HepG2 (cell line): ENCODE measurements around the gene PRDX5. TPM values are rescaled to one million over a fixed set of nuclear protein-coding genes. Genes with fewer than 3 reads are reported as not detected.

ENCODE experiments used
- ATAC-seq: fragments of 200-7000 bp; cut with Tn5 transposase; 3 replicates; pipeline ENCODE4 v1.9.1; 2020; ENCODE audit warnings: mild to moderate bottlenecking, moderate library complexity
- BruUV-seq: library from RNA; stranded (reverse); fragments of 400-500 nt; replicated peaks from 2 replicates; lab custom pipeline; 2021; lab: Mats Ljungman, UMichigan
- CTCF ChIA-PET: fragments of 300-600 bp; formaldehyde crosslinking; extraction: SDS; loops from one replicate; lab custom pipeline; 2021; ENCODE audit warnings: low total read pairs, inconsistent platforms, low intra/inter-chr PET ratio; lab: Yijun Ruan, JAX
- POLR2A ChIA-PET: fragments of 350-600 bp; sonication (Branson Sonifier 250); formaldehyde crosslinking; loops from one replicate; lab custom pipeline; 2020; ENCODE audit warnings: antibody characterized with exemption, inconsistent platforms; lab: Yijun Ruan, JAX
- DNase-seq: peaks from one replicate; pipeline ENCODE4 v3.0.0-alpha.2; 2015; ENCODE audit warnings: low spot score
- FAIRE-seq: peaks from 3 replicates; lab custom pipeline; 2011; peaks lifted over from hg19 to GRCh38; lab: Jason Lieb, UNC
- H2AFZ ChIP-seq: one replicate; pipeline ENCODE4 v1.6.1; 2011; ENCODE audit warnings: low read length, inconsistent platforms
- H3K27ac ChIP-seq: fragments of 300-600 bp; 3 replicates; pipeline ENCODE4 v1.8.0; 2011; ENCODE audit warnings: mixed run types, mild to moderate bottlenecking, mixed read lengths, low read length, inconsistent platforms; ENCODE audit not compliant: insufficient read depth; ENCODE audit errors: extremely low read length
- H3K27me3 ChIP-seq, 2 experiments: fragments of 200-600 bp in 1 of 2; 2 replicates in 1 of 2; 3 replicates in 1 of 2; pipeline versions ENCODE4 v1.6.0 to v1.8.0; 2011; ENCODE audit warnings: low read length in 2 of 2, mild to moderate bottlenecking in 2 of 2, moderate library complexity in 2 of 2, inconsistent platforms in 1 of 2; ENCODE audit not compliant: insufficient read depth in 2 of 2, control insufficient read depth in 1 of 2
- H3K36me3 ChIP-seq, 2 experiments: fragments of 200-600 bp in 1 of 2; replicated peaks in 1 of 2; 2 replicates in 1 of 2; 3 replicates in 1 of 2; pipeline versions ENCODE4 v1.5.1 to v1.8.0; 2011; ENCODE audit warnings: low read length in 2 of 2, inconsistent platforms in 1 of 2; ENCODE audit not compliant: insufficient read depth in 2 of 2, control insufficient read depth in 1 of 2
- H3K4me1 ChIP-seq: 2 replicates; pipeline ENCODE4 v1.5.1; 2012; ENCODE audit warnings: low read length, inconsistent platforms; ENCODE audit not compliant: insufficient read depth
- H3K4me2 ChIP-seq: 2 replicates; pipeline ENCODE4 v1.6.0; 2011; ENCODE audit warnings: low read depth, low read length, inconsistent platforms
- H3K4me3 ChIP-seq, 3 experiments: fragments of 200-600 bp in 1 of 3; sonication (generic), shearing (Covaris generic) in 1 of 3; replicated peaks in 1 of 3; 2 replicates each; pipeline ENCODE4 v1.5.1; 2011 to 2016; ENCODE audit warnings: low read length in 3 of 3, inconsistent platforms in 2 of 3, low read depth in 2 of 3, mild to moderate bottlenecking in 2 of 3, control low read depth in 1 of 3, mixed read lengths in 1 of 3; ENCODE audit not compliant: insufficient read depth in 1 of 3
- H3K79me2 ChIP-seq: one replicate; pipeline ENCODE4 v1.6.1; 2011; ENCODE audit warnings: low read length, inconsistent platforms; ENCODE audit not compliant: insufficient read depth
- H3K9ac ChIP-seq: 2 replicates; pipeline ENCODE4 v1.6.0; 2011; ENCODE audit warnings: mild to moderate bottlenecking, low read depth, low read length, inconsistent platforms; ENCODE audit not compliant: insufficient read depth
- H3K9me3 ChIP-seq: 2 replicates; pipeline ENCODE4 v1.5.1; 2012; ENCODE audit warnings: mild to moderate bottlenecking, low read length
- H4K20me1 ChIP-seq: 2 replicates; pipeline ENCODE4 v1.6.0; 2011; ENCODE audit warnings: inconsistent platforms, mild to moderate bottlenecking, low read length, moderate library complexity; ENCODE audit not compliant: insufficient read depth
- CENPT ChIP-seq: sonication (generic); formaldehyde crosslinking; IDR thresholded peaks from 2 replicates; pipeline ENCODE4 v1.8.0; 2022; ENCODE audit warnings: low read depth, mild to moderate bottlenecking, moderate library complexity, missing genetic modification reagents
- CTCF ChIP-seq: sonication (generic); formaldehyde crosslinking; IDR thresholded peaks from 2 replicates; pipeline ENCODE4 v1.5.0; 2020; ENCODE audit warnings: mild to moderate bottlenecking, missing genetic modification reagents, moderate library complexity
- HNRNPUL1 ChIP-seq: fragments of 200-400 bp; formaldehyde crosslinking; IDR thresholded peaks from 2 replicates; pipeline ENCODE4 v1.6.1; 2017; ENCODE audit warnings: low read depth, mild to moderate bottlenecking, low read length, moderate library complexity
- JUND ChIP-seq: sonication (generic); formaldehyde crosslinking; IDR thresholded peaks from 2 replicates; pipeline ENCODE4 v1.8.0; 2022; ENCODE audit warnings: mild to moderate bottlenecking, missing genetic modification reagents
- SATB2 ChIP-seq: sonication (generic); formaldehyde crosslinking; IDR thresholded peaks from 2 replicates; pipeline ENCODE4 v1.5.0; 2020; ENCODE audit warnings: missing genetic modification reagents
- STAG1 ChIP-seq: sonication (generic); formaldehyde crosslinking; IDR thresholded peaks from 2 replicates; pipeline ENCODE4 v1.4.0; 2020; ENCODE audit warnings: missing genetic modification reagents
- ZBTB20 ChIP-seq: sonication (generic); formaldehyde crosslinking; IDR thresholded peaks from 2 replicates; pipeline ENCODE4 v1.8.1; 2023; ENCODE audit warnings: missing genetic modification reagents, low read depth, mild to moderate bottlenecking, borderline replicate concordance
- ZNF205 ChIP-seq: IDR thresholded peaks from 2 replicates; pipeline ENCODE4 v1.6.1; 2018; ENCODE audit warnings: missing biosample characterization, missing genetic modification reagents
- ZNF33B ChIP-seq: sonication (generic); formaldehyde crosslinking; IDR thresholded peaks from 2 replicates; pipeline ENCODE4 v1.5.1; 2020; ENCODE audit warnings: mild to moderate bottlenecking, missing genetic modification reagents
- ZNF780A ChIP-seq: sonication (generic); formaldehyde crosslinking; IDR thresholded peaks from 2 replicates; pipeline ENCODE4 v1.8.0; 2022; ENCODE audit warnings: mild to moderate bottlenecking, missing genetic modification reagents, moderate library complexity
- WGBS: methylation state at CpG from one replicate; pipeline ENCODE4 v1.1.6; 2017; ENCODE audit warnings: low lambda C conversion rate; 5-methylcytosine and 5-hydroxymethylcytosine counted together
- in situ Hi-C: cut with HindIII; loops from 2 replicates; pipeline ENCODE4 v1.10.0; 2017; ENCODE audit warnings: low pct_unique_long_range_greater_than_20kb; ENCODE audit not compliant: extremely low pct_ligation_motif_present
- intact Hi-C: fragments of 100-400 bp; cut with micrococcal nuclease; formaldehyde crosslinking; loops from one replicate; pipeline ENCODE4 v1.10.0; 2022; ENCODE audit not compliant: unreplicated experiment
- polyA plus RNA-seq, 8 experiments: library from polyadenylated mRNA; depleted of rRNA in 3 of 8; stranded (reverse) in 7 of 8; unstranded in 1 of 8; fragments of >200 nt; fragmentation: Illumina TruSeq in 4 of 8; extraction: Trizol in 4 of 8; gene quantifications; 2 replicates each; pipeline versions ENCODE4 v1.2.1 to v1.2.3, GENCODE V29; 2011 to 2016; ENCODE audit warnings: low read depth in 4 of 8, missing spikeins in 1 of 8, mixed read lengths in 1 of 8; ENCODE audit not compliant: insufficient read depth in 1 of 8
- total RNA-seq, 5 experiments: library from RNA; depleted of rRNA; stranded (reverse); fragments of >200 nt; fragmentation: Illumina TruSeq; extraction: Trizol; gene quantifications; 2 replicates each; pipeline ENCODE4 v1.2.3, GENCODE V29; 2016; ENCODE audit warnings: low read depth in 1 of 5

The PRDX5 gene
- total and polyA plus RNA-seq, 2 of the 13 experiments (the other 11 are each of a cell fraction or from before 2014, with no cell fraction given): 215 to 311 TPM

- no peak overlapping the region for H3K4me2 ChIP-seq
- no peak overlapping the region for H2AFZ ChIP-seq
- H3K4me1 ChIP-seq: peaks cover 54% of the 10 kb centered on the region
- FAIRE-seq (no peak), DNase-seq (no peak), ATAC-seq (peak; percentile 5; the same call in 1 of the 3 replicates)
- no peaks in the 10 kb centered on the region for H3K36me3 ChIP-seq
- no peak overlapping the region for H3K9ac ChIP-seq
- WGBS: 26% methylated on average over 7 of the region's 18 CpGs
- CTCF ChIA-PET: no interaction called here
- no peak overlapping the region; a peak in 1 of 6 replicates for H3K4me3 ChIP-seq
- in situ Hi-C loops (no loop called here), intact Hi-C loops (no loop called here)
- POLR2A ChIA-PET: interaction anchor here (1.0 to 1.1 kb wide), 2 partner anchors 11 to 27 kb away, joined by 3 read pairs; partner anchors contain the start of genes PRDX5 and TRMT112
- no peaks in the 10 kb centered on the region for H4K20me1 ChIP-seq
- TF ChIP-seq STAG1 (CRISPR knock-in tag) (peak; percentile 48), CENPT (CRISPR knock-in tag) (no peak), ZNF205 (CRISPR knock-in tag) (no peak), JUND (CRISPR knock-in tag) (no peak), HNRNPUL1 (no peak), CTCF (peak; percentile 67), SATB2 (no peak), ZBTB20 (CRISPR knock-in tag) (no peak), ZNF33B (CRISPR knock-in tag) (no peak), ZNF780A (CRISPR knock-in tag) (no peak)
- no TSS peak for BruUV-seq
- H3K27me3 ChIP-seq: peaks cover 3 to 37% of the 10 kb centered on the region in 2 experiments; a peak in 4 of 5 replicates
- no peak overlapping the region for H3K27ac ChIP-seq
- H3K79me2 ChIP-seq: no peaks in the 10 kb centered on the region
- no peaks in the 10 kb centered on the region for H3K9me3 ChIP-seq
Observed at GRCh38 chr11:64343767-64344559, 26.0 kb downstream of the PRDX5 start.
